HG02642 (cell line): Measurements from ENCODE around the gene TAF6.

Experiments used
- ATAC-seq: cut with Tn5 transposase; IDR thresholded peaks from one replicate; pipeline ENCODE4 v1.9.1; 2021; ENCODE audit warnings: mild to moderate bottlenecking; ENCODE audit not compliant: unreplicated experiment, poor library complexity

The TAF6 gene

GRCh38 chr7:100098913-100099312 lies 20.2 kb downstream of the TAF6 start:
- no peak for ATAC-seq

GRCh38 chr7:100095704-100096103 lies 23.5 kb downstream of the TAF6 start:
- ATAC-seq = no peak

GRCh38 chr7:100095289-100095688 lies 23.9 kb downstream of the TAF6 start:
- no peak for ATAC-seq

- ATAC-seq = no peak
Measured at GRCh38 chr7:100093925-100094486, 25.2 kb downstream of the TAF6 start.

- ATAC-seq = no peak
Measured at GRCh38 chr7:100093498-100093897, 25.7 kb downstream of the TAF6 start.

- no peak for ATAC-seq
Measured at GRCh38 chr7:100093054-100093453, 26.1 kb downstream of the TAF6 start.

- ATAC-seq = no peak
Measured at GRCh38 chr7:100091411-100092181, 27.6 kb downstream of the TAF6 start.

- no peak for ATAC-seq
Measured at GRCh38 chr7:100090527-100091410, 28.4 kb downstream of the TAF6 start.

- ATAC-seq = no peak
Measured at GRCh38 chr7:100089458-100090196, 29.5 kb downstream of the TAF6 start.

GRCh38 chr7:100088621-100089457 lies 30.3 kb downstream of the TAF6 start, which contains the start of gene COPS6:
Gene COPS6, plus strand, starts transcription at chr7:100088969. Its CDS starts 22 bp downstream, at chr7:100088991.
- ATAC-seq = peak; percentile 72

- peak; percentile 5 for ATAC-seq
Measured at GRCh38 chr7:100088095-100088620, 31.0 kb downstream of the TAF6 start.

GRCh38 chr7:100087055-100087750 lies 32.0 kb downstream of the TAF6 start:
- ATAC-seq = no peak

GRCh38 chr7:100085515-100085914 lies 33.6 kb downstream of the TAF6 start:
- ATAC-seq = no peak

GRCh38 chr7:100082978-100083377 lies 36.2 kb downstream of the TAF6 start:
- ATAC-seq = no peak

GRCh38 chr7:100081535-100082102 lies 37.5 kb downstream of the TAF6 start, which contains the start of gene ZNF3:
Gene ZNF3, minus strand, starts transcription at chr7:100081723. Its CDS starts 4,366 bp downstream, at chr7:100077357.
- ATAC-seq = peak; percentile 83

GRCh38 chr7:100080907-100081534 lies 38.1 kb downstream of the TAF6 start:
- no peak for ATAC-seq

- no peak for ATAC-seq
Measured at GRCh38 chr7:100079024-100079560, 40.1 kb downstream of the TAF6 start.
